Renal pelvis (tissue), 12 donors: ENCODE data around the gene PDIA5. TPM values are rescaled to one million over a fixed set of nuclear protein-coding genes. Genes with fewer than 3 reads are reported as not detected.
A peak's percentile ranks its signal among the peaks of the same experiment; 100 is the strongest.

Experiments used
- DNase-seq: peaks from one replicate; pipeline ENCODE4 v3.0.0-alpha.2; 2013
- long read RNA-seq, 16 experiments: transcript quantifications; one replicate each; lab custom pipeline, GENCODE V29; 2026
- polyA plus RNA-seq, 3 donors: library from polyadenylated mRNA; unstranded; fragments of 120-200 nt; gene quantifications; one replicate each; pipeline ENCODE4 v1.2.1, GENCODE V29; 2013; ENCODE audit not compliant: insufficient read length in 3 of 3

Gene PDIA5
- 10 to 100 TPM; 25.2 to 30.4 (median 25.9) TPM for polyA plus RNA-seq
- long read RNA-seq, donor 1, transcript PDIA5-201 (17 exons, 1,799 nt) = major isoform, 5 of 6 reads
- long read RNA-seq, donor 1, partial matches to known transcripts = 0 of 6 reads
- long read RNA-seq, donor 1, other reads (novel, unspliced or antisense) = 0 of 6 reads
- long read RNA-seq, donor 2, transcript PDIA5-201 (17 exons, 1,799 nt) = major isoform, 5 of 6 reads
- long read RNA-seq, donor 2, partial matches to known transcripts = 0 of 6 reads
- long read RNA-seq, donor 2, other reads (novel, unspliced or antisense) = 0 of 6 reads
- long read RNA-seq, donor 3, partial matches to known transcripts = 0 of 3 reads
- long read RNA-seq, donor 3, other reads (novel, unspliced or antisense) = 0 of 3 reads
- long read RNA-seq, donor 4, transcript PDIA5-201 (17 exons, 1,799 nt) = major isoform, 6 of 6 reads
- long read RNA-seq, donor 4, partial matches to known transcripts = 0 of 6 reads
- long read RNA-seq, donor 4, other reads (novel, unspliced or antisense) = 0 of 6 reads
- long read RNA-seq, donor 5, partial matches to known transcripts = 0 of 4 reads
- long read RNA-seq, donor 5, other reads (novel, unspliced or antisense) = 0 of 4 reads
- long read RNA-seq, donor 6, transcript PDIA5-201 (17 exons, 1,799 nt) = major isoform, 7 of 7 reads
- long read RNA-seq, donor 6, partial matches to known transcripts = 0 of 7 reads
- long read RNA-seq, donor 6, other reads (novel, unspliced or antisense) = 0 of 7 reads
- long read RNA-seq, donor 7, transcript PDIA5-201 (17 exons, 1,799 nt) = major isoform, 5 of 5 reads
- long read RNA-seq, donor 7, partial matches to known transcripts = 0 of 5 reads
- long read RNA-seq, donor 7, other reads (novel, unspliced or antisense) = 0 of 5 reads
- long read RNA-seq, donor 8, partial matches to known transcripts = 0 of 4 reads
- long read RNA-seq, donor 8, other reads (novel, unspliced or antisense) = 0 of 4 reads
- long read RNA-seq, donor 9, transcript PDIA5-201 (17 exons, 1,799 nt) = major isoform, 5 of 6 reads
- long read RNA-seq, donor 9, partial matches to known transcripts = 0 of 6 reads
- long read RNA-seq, donor 9, other reads (novel, unspliced or antisense) = 0 of 6 reads
- long read RNA-seq, donor 10, partial matches to known transcripts = 6 of 9 reads
- long read RNA-seq, donor 10, other reads (novel, unspliced or antisense) = 0 of 9 reads
- long read RNA-seq, donor 11, transcript PDIA5-201 (17 exons, 1,799 nt) = major isoform, 5 of 5 reads
- long read RNA-seq, donor 11, partial matches to known transcripts = 0 of 5 reads
- long read RNA-seq, donor 11, other reads (novel, unspliced or antisense) = 0 of 5 reads
- long read RNA-seq, donor 12, transcript PDIA5-201 (17 exons, 1,799 nt) = major isoform, 9 of 9 reads
- long read RNA-seq, donor 12, partial matches to known transcripts = 0 of 9 reads
- long read RNA-seq, donor 12, other reads (novel, unspliced or antisense) = 0 of 9 reads
- long read RNA-seq, donor 13, partial matches to known transcripts = 0 of 4 reads
- long read RNA-seq, donor 13, other reads (novel, unspliced or antisense) = 0 of 4 reads
- long read RNA-seq, donor 14 = 0 reads
- long read RNA-seq, donor 15, transcript PDIA5-201 (17 exons, 1,799 nt) = major isoform, 14 of 14 reads
- long read RNA-seq, donor 15, partial matches to known transcripts = 0 of 14 reads
- long read RNA-seq, donor 15, other reads (novel, unspliced or antisense) = 0 of 14 reads
- long read RNA-seq, donor 16, transcript PDIA5-201 (17 exons, 1,799 nt) = major isoform, 6 of 6 reads
- long read RNA-seq, donor 16, partial matches to known transcripts = 0 of 6 reads
- long read RNA-seq, donor 16, other reads (novel, unspliced or antisense) = 0 of 6 reads

- DNase-seq = peak; percentile 86
Observed at GRCh38 chr3:123066896-123067688, at the start of gene PDIA5. TSS of gene PDIA5 (plus strand) at chr3:123067025. CDS start at chr3:123067165, 140 bp downstream.

- no peak for DNase-seq
Observed at GRCh38 chr3:123018683-123019082, 48.1 kb upstream of the PDIA5 start.

- DNase-seq = no peak
Observed at GRCh38 chr3:123019161-123019560, 47.7 kb upstream of the PDIA5 start.

GRCh38 chr3:123019591-123019990 lies 47.2 kb upstream of the PDIA5 start:
- no peak for DNase-seq

- no peak for DNase-seq
Observed at GRCh38 chr3:123020709-123021108, 46.1 kb upstream of the PDIA5 start.

GRCh38 chr3:123021388-123021787 lies 45.4 kb upstream of the PDIA5 start:
- DNase-seq = no peak

- peak; percentile 77 for DNase-seq
Observed at GRCh38 chr3:123021996-123022510, 44.8 kb upstream of the PDIA5 start.

GRCh38 chr3:123024056-123024455 lies 42.8 kb upstream of the PDIA5 start:
- no peak for DNase-seq

- peak; percentile 57 for DNase-seq
Observed at GRCh38 chr3:123025642-123026521, 40.9 kb upstream of the PDIA5 start.

- no peak for DNase-seq
Observed at GRCh38 chr3:123026565-123027291, 40.1 kb upstream of the PDIA5 start.

- DNase-seq = peak; percentile 76
Observed at GRCh38 chr3:123027292-123028232, 39.3 kb upstream of the PDIA5 start, which contains the start of gene SEMA5B. TSS of gene SEMA5B (minus strand) at chr3:123027763. CDS start at chr3:122961263, 66,500 bp downstream.

GRCh38 chr3:123028233-123028828 lies 38.5 kb upstream of the PDIA5 start:
- peak; percentile 77 for DNase-seq

- no peak for DNase-seq
Observed at GRCh38 chr3:123031051-123031450, 35.8 kb upstream of the PDIA5 start.

GRCh38 chr3:123032057-123032456 lies 34.8 kb upstream of the PDIA5 start:
- no peak for DNase-seq

GRCh38 chr3:123034120-123034519 lies 32.7 kb upstream of the PDIA5 start:
- DNase-seq = no peak

GRCh38 chr3:123034996-123035395 lies 31.8 kb upstream of the PDIA5 start:
- DNase-seq = no peak
